CD4-positive, alpha-beta T cell treated with Interleukin-15 for 1 hour (primary cell): ENCODE measurements around the gene DHX34.
"Not testable (repeated sequence)": the region's sequence is repeated elsewhere in the genome, so short reads cannot be mapped to it uniquely, and the experiment has no call there.

Source experiments
- DNase-seq: peaks from one replicate; pipeline ENCODE4 v3.0.0-alpha.2; 2020

The DHX34 gene

GRCh38 chr19:47348819-47349795 is at the start of gene DHX34:
TSS of gene DHX34 (plus strand) at chr19:47349315. CDS start at chr19:47353031, 3,716 bp downstream.
- peak; percentile 100 for DNase-seq

- not testable (repeated sequence) for DNase-seq
These were observed 48.2 kb upstream of the DHX34 start for GRCh38 chr19:47300867-47301266.

- no peak for DNase-seq
These were observed 46.9 kb upstream of the DHX34 start for GRCh38 chr19:47302249-47302648.

DNA sequence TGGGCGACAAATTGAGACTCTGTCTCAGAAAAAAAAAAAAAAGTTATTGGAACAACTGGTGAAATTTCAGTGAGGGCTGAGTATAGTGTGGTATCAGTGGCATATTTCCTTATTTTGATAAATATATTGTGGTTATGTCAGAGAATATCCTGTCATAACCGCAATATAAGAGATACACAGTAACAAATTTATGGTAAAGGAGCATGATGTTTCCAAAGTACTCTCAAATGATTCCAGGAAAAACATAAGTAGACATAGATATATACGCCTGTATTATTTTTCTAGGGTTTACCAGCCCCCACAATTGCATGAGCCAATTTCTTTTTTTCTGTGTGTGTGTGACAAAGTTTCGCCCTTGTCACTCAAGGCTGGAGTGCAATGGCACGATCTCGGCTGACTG is 45.1 kb upstream of the DHX34 start:
- DNase-seq: no peak

GRCh38 chr19:47305309-47305751 is 43.8 kb upstream of the DHX34 start:
- DNase-seq: peak; percentile 36

DNA sequence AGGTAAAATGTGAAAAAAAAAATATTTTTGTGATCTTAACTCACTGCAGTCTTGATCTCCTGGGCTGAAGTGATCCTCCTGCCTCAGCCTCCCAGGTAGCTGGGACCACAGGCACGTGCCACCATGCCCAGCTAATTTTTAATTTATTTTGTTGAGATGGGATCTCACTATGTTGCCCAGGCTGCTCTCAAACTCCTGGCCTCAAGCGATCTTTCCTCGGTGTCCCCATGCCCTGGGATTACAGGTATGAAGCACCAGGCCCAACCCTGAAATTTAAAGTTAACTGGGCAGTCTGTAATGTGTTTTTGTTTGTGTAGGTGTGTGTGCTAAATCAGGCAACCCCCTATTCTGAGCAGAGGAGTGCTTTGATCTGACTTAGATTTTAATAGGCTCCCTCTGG is 42.8 kb upstream of the DHX34 start:
- no peak for DNase-seq

GRCh38 chr19:47309038-47309437 is 40.1 kb upstream of the DHX34 start:
- no peak for DNase-seq

- DNase-seq: peak; percentile 66
These were observed 39.5 kb upstream of the DHX34 start, which contains the start of gene C5AR1 for GRCh38 chr19:47309608-47310007. TSS of gene C5AR1 (plus strand) at chr19:47309861. CDS start at chr19:47309896, 35 bp downstream.

- DNase-seq: no peak
These were observed 38.8 kb upstream of the DHX34 start for GRCh38 chr19:47310323-47310722.

- DNase-seq: peak; percentile 59
These were observed 38.3 kb upstream of the DHX34 start for GRCh38 chr19:47310819-47311218.

GRCh38 chr19:47312366-47313006 is 36.6 kb upstream of the DHX34 start:
- DNase-seq: no peak

- DNase-seq: no peak
These were observed 35.3 kb upstream of the DHX34 start for GRCh38 chr19:47313754-47314295.

GRCh38 chr19:47315125-47315821 is 33.8 kb upstream of the DHX34 start:
- DNase-seq: peak; percentile 82

GRCh38 chr19:47316513-47316912 is 32.6 kb upstream of the DHX34 start:
- no peak for DNase-seq

DNA sequence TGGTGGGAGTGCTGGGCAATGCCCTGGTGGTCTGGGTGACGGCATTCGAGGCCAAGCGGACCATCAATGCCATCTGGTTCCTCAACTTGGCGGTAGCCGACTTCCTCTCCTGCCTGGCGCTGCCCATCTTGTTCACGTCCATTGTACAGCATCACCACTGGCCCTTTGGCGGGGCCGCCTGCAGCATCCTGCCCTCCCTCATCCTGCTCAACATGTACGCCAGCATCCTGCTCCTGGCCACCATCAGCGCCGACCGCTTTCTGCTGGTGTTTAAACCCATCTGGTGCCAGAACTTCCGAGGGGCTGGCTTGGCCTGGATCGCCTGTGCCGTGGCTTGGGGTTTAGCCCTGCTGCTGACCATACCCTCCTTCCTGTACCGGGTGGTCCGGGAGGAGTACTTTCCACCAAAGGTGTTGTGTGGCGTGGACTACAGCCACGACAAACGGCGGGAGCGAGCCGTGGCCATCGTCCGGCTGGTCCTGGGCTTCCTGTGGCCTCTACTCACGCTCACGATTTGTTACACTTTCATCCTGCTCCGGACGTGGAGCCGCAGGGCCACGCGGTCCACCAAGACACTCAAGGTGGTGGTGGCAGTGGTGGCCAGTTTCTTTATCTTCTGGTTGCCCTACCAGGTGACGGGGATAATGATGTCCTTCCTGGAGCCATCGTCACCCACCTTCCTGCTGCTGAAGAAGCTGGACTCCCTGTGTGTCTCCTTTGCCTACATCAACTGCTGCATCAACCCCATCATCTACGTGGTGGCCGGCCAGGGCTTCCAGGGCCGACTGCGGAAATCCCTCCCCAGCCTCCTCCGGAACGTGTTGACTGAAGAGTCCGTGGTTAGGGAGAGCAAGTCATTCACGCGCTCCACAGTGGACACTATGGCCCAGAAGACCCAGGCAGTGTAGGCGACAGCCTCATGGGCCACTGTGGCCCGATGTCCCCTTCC is 28.9 kb upstream of the DHX34 start:
- DNase-seq: no peak

DNA sequence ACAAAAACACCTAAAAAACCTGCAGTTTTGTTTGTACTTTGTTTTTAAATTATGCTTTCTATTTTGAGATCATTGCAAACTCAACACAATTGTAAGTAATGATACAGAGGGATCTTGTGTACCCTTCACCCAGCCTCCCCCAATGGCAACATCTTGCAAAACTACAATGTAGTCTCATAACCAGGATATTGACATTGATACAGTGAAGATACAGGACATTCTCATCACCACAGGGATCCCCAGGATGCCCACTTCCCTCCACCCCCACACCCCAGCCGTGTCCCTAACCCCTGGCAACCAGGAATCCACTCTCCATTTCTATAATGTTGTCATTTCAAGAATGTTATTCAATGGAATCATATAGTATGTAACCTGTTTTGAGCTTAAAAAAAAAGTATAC is 27.5 kb upstream of the DHX34 start:
- DNase-seq: no peak

DNA sequence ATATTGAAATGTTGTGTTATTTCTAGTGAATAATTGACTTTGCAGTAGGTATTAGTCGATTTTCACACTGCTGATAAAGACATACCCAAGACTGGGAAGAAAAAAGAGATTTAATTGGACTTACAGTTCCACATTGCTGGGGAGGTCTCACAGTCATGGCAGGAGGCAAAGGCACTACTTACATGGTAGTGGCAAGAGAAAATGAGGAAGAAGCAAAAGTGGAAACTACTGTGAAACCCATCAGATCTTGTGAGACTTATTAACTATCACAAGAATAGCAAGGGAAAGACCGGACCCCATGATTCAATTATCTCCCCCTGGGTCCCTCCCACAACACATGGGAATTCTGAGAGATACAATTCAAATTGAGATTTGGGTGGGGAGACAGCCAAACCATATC is 27.1 kb upstream of the DHX34 start:
- DNase-seq: no peak

DNA sequence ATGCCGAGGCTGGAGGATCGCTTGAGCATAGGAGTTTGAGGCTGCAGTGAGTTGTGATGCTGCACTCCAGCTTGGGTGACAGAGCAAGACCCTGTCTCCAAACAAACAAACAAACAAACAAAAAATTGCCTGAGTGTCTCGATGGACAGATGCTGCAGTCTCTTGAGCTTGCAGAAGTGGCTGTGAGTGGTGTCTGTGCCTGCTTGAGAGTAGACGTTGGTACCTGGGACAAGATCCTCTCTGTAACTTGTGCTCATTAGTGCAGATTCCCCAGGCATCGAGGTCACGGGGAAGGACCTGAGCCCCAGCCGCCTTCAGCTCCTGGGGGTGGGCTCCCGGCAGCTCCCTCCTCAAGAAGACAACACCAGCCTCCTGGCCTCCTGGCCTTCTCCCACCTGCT is 25.7 kb upstream of the DHX34 start:
- DNase-seq: no peak

- DNase-seq: no peak
These were observed 25.2 kb upstream of the DHX34 start for GRCh38 chr19:47323872-47324271.

- peak; percentile 76 for DNase-seq
These were observed 24.6 kb upstream of the DHX34 start for GRCh38 chr19:47324502-47324901.

DNA sequence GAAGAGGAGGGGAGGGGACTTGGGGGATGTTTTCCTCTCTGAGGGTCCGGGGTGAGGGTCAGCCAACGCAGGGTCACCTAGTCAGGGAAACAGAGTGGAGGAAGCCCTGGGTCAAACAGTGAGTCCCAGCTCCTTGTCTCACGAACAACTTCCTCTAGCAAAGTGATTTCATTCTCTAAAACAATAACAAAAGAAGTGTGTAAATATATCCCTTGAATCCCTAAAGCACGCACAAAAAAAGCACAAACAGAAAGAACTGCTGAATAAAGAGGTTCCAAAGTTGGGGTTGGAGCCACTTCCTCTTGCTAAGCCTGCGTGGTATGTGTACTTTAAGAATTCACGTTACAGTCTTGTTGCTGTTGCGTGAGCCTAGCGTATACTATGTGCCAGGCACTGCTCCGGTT is 18.6 kb upstream of the DHX34 start:
- no peak for DNase-seq

DNA sequence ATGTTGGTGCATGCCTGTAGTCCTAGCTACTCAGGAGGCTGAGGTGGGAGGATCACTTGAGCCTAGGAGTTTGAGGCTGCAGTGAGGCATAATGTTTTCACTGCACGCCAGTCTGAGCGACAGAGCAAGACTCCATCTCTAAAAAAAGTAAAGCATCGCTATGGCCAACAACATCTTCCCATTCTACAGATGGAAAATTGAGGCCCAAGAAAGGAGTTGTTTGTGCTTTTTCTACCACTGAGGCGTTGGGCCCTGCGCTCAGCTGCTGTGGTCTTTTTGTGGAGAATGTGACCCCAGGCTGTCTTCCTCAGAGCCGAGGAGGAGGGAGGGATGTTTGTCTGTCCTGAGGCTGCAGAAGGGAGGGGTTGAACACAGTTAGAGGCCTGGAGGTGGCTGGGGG is 17.6 kb upstream of the DHX34 start:
- no peak for DNase-seq
